Measurements from ENCODE around the gene GPR139.

DNA sequence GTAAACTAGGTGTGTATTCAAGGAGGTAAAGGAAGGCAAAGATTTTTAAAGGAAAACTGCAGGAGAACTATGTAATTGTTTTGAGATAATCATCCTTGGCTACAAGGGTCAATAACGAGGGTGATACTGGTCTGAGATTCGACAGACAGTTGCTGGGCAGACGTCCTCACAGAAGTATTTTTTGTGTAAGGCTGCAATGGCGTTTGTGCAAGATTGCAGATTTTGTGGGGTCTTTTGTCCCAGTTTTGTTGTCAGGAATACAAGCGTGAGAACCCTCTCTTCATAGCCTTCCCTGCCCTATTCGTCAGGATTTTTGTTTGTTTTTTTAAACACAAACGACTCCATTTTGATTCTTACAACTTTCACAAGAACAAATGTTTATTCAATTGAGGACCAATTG, 57.5 kb downstream of the GPR139 start:
- TF ChIP-seq, protein P1, sequence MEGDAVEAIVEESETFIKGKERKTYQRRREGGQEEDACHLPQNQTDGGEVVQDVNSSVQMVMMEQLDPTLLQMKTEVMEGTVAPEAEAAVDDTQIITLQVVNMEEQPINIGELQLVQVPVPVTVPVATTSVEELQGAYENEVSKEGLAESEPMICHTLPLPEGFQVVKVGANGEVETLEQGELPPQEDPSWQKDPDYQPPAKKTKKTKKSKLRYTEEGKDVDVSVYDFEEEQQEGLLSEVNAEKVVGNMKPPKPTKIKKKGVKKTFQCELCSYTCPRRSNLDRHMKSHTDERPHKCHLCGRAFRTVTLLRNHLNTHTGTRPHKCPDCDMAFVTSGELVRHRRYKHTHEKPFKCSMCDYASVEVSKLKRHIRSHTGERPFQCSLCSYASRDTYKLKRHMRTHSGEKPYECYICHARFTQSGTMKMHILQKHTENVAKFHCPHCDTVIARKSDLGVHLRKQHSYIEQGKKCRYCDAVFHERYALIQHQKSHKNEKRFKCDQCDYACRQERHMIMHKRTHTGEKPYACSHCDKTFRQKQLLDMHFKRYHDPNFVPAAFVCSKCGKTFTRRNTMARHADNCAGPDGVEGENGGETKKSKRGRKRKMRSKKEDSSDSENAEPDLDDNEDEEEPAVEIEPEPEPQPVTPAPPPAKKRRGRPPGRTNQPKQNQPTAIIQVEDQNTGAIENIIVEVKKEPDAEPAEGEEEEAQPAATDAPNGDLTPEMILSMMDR (IDR thresholded peaks at IDR 0.05; ENCODE audit: low read depth, low read length, missing input control) = no peak
- TF ChIP-seq SP1 (IDR thresholded peaks at IDR 0.05) (no peak), EGR1 (IDR thresholded peaks at IDR 0.05; ENCODE audit: low read depth in 2 of 2) (no peak), GABPA (IDR thresholded peaks at IDR 0.05 in 1 of 2, conservative IDR thresholded peaks at IDR 0.05 in 1 of 2) (no peak), YY1 (IDR thresholded peaks at IDR 0.05) (no peak), RAD21 (IDR thresholded peaks at IDR 0.05) (no peak)
- TF ChIP-seq, protein P2, sequence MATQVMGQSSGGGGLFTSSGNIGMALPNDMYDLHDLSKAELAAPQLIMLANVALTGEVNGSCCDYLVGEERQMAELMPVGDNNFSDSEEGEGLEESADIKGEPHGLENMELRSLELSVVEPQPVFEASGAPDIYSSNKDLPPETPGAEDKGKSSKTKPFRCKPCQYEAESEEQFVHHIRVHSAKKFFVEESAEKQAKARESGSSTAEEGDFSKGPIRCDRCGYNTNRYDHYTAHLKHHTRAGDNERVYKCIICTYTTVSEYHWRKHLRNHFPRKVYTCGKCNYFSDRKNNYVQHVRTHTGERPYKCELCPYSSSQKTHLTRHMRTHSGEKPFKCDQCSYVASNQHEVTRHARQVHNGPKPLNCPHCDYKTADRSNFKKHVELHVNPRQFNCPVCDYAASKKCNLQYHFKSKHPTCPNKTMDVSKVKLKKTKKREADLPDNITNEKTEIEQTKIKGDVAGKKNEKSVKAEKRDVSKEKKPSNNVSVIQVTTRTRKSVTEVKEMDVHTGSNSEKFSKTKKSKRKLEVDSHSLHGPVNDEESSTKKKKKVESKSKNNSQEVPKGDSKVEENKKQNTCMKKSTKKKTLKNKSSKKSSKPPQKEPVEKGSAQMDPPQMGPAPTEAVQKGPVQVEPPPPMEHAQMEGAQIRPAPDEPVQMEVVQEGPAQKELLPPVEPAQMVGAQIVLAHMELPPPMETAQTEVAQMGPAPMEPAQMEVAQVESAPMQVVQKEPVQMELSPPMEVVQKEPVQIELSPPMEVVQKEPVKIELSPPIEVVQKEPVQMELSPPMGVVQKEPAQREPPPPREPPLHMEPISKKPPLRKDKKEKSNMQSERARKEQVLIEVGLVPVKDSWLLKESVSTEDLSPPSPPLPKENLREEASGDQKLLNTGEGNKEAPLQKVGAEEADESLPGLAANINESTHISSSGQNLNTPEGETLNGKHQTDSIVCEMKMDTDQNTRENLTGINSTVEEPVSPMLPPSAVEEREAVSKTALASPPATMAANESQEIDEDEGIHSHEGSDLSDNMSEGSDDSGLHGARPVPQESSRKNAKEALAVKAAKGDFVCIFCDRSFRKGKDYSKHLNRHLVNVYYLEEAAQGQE (IDR thresholded peaks at IDR 0.05) = no peak
- TF ChIP-seq, protein P3, sequence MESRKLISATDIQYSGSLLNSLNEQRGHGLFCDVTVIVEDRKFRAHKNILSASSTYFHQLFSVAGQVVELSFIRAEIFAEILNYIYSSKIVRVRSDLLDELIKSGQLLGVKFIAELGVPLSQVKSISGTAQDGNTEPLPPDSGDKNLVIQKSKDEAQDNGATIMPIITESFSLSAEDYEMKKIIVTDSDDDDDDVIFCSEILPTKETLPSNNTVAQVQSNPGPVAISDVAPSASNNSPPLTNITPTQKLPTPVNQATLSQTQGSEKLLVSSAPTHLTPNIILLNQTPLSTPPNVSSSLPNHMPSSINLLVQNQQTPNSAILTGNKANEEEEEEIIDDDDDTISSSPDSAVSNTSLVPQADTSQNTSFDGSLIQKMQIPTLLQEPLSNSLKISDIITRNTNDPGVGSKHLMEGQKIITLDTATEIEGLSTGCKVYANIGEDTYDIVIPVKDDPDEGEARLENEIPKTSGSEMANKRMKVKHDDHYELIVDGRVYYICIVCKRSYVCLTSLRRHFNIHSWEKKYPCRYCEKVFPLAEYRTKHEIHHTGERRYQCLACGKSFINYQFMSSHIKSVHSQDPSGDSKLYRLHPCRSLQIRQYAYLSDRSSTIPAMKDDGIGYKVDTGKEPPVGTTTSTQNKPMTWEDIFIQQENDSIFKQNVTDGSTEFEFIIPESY (IDR thresholded peaks at IDR 0.05) = no peak
- TF ChIP-seq, protein P4, sequence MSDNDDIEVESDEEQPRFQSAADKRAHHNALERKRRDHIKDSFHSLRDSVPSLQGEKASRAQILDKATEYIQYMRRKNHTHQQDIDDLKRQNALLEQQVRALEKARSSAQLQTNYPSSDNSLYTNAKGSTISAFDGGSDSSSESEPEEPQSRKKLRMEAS (IDR thresholded peaks at IDR 0.05) = no peak
- TF ChIP-seq, protein P5, sequence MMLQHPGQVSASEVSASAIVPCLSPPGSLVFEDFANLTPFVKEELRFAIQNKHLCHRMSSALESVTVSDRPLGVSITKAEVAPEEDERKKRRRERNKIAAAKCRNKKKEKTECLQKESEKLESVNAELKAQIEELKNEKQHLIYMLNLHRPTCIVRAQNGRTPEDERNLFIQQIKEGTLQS (IDR thresholded peaks at IDR 0.05) = no peak

Data from liver (tissue), 3 donors.